ENCODE results near the gene MYOC. TPM values are rescaled to one million over a fixed set of nuclear protein-coding genes. Genes with fewer than 3 reads are reported as not detected.
"Not testable (repeated sequence)": the region's sequence is repeated elsewhere in the genome, so short reads cannot be mapped to it uniquely, and the experiment has no call there.

The MYOC gene
- total RNA-seq, 4 donors from 2014 or later = 12.9 to 43.4 (median 19.6) TPM

- Histone ChIP-seq H3K4me1 (peaks cover 4 to 5% of the 10 kb centered on the region in 2 donors), H3K36me3 (no peaks in the 10 kb centered on the region), H3K27ac (peak overlapping the region in 1 of 3 donors; percentile 6), H3K27me3 (no peaks in the 10 kb centered on the region), H3K9me3 (no peaks in the 10 kb centered on the region), H3K4me3 (replicated peaks in 1 of 3) (no peak overlapping the region)
- WGBS, 2 donors = 70 to 72% methylated on average over 10 of the region's 10 CpGs
- intact Hi-C loops (cut with DNase I) = no loop called here
- TF ChIP-seq, protein P1, sequence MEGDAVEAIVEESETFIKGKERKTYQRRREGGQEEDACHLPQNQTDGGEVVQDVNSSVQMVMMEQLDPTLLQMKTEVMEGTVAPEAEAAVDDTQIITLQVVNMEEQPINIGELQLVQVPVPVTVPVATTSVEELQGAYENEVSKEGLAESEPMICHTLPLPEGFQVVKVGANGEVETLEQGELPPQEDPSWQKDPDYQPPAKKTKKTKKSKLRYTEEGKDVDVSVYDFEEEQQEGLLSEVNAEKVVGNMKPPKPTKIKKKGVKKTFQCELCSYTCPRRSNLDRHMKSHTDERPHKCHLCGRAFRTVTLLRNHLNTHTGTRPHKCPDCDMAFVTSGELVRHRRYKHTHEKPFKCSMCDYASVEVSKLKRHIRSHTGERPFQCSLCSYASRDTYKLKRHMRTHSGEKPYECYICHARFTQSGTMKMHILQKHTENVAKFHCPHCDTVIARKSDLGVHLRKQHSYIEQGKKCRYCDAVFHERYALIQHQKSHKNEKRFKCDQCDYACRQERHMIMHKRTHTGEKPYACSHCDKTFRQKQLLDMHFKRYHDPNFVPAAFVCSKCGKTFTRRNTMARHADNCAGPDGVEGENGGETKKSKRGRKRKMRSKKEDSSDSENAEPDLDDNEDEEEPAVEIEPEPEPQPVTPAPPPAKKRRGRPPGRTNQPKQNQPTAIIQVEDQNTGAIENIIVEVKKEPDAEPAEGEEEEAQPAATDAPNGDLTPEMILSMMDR (IDR thresholded peaks at IDR 0.05) = no peak
- no peak for TF ChIP-seq POLR2A (IDR thresholded peaks at IDR 0.05)
- DNase-seq = no peak
Observed at GRCh38 chr1:171606402-171606941, 46.0 kb downstream of the MYOC start.

DNA sequence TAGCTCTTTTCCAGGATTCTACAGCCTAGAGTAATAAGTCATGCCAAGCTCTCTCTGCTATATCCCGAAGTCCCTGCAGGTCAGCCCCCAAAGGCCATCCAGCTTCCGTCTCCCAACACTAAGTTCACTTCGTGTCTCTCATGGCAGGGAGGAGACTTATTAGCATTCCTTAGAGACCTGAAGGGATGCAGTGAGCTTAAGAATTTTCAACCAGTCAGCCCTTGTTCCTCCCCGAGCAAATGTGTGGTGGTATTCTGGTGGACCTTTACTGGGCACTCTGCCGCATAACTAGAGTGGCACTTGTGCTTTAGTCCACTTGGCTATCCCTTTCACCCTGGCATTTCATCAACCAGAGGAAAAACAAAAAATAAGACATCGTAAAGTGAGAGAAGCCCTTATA, 49.4 kb downstream of the MYOC start:
- WGBS, 2 donors = 39 to 48% methylated on average over 6 of the region's 6 CpGs
- H3K4me3 ChIP-seq (replicated peaks in 1 of 3); H3K27ac ChIP-seq; intact Hi-C loops (cut with DNase I); H3K36me3 ChIP-seq; H3K27me3 ChIP-seq; H3K9me3 ChIP-seq; H3K4me1 ChIP-seq: not testable (repeated sequence)
- peak; percentile 71 to 76 for DNase-seq

DNA sequence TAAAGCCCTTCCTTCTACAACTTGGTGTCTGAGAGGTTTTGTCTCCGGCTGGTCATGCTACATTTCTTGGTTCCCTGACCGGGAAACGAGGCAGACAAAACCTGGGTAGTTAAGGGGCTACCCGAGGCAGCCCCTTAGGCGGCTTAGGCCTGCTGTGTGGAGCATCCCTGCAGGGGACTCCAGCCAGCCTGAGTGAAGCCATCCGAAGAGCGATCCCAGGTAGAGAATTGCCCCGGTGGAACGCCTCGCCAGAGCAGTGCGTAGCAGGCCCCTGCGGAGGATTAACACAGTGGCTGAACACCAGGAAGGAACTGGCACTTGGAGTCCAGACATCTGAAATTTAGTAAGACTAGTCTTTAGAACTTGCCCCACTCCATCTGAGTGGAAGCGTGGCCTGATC, 51.6 kb downstream of the MYOC start:
- Histone ChIP-seq H3K4me3 (replicated peaks in 1 of 3) (no peak overlapping the region), H3K9me3 (no peaks in the 10 kb centered on the region), H3K36me3 (no peaks in the 10 kb centered on the region), H3K4me1 (peaks cover 0 to 9% of the 10 kb centered on the region in 2 donors), H3K27me3 (no peaks in the 10 kb centered on the region), H3K27ac (no peak overlapping the region)
- intact Hi-C loops (cut with DNase I) = no loop called here
- DNase-seq = no peak
- TF ChIP-seq, protein P1 (IDR thresholded peaks at IDR 0.05) = no peak
- WGBS, 2 donors = 93 to 94% methylated on average over 12 to 13 of the region's 13 CpGs

DNA sequence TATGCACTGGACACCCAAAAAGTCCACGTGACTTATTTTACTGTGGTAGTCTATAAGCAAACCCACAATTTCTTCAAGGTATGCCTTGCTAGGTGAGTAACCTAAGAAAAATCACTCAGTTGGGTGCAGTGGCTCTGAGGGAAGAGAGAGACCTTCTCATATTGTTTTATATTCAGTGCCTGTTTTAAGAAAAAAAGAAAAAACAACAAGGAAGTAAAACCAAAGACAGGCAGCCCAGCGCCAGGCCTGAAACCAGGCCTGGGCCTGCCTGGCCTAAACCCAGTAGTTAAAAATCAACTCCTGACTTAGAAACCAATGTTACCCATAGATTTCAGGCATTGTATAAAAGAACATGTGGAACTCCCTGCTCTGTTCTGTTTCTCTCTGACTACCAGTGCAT, 52.2 kb downstream of the MYOC start:
- DNase-seq; H3K4me1 ChIP-seq; intact Hi-C loops (cut with DNase I); H3K9me3 ChIP-seq; H3K27me3 ChIP-seq; H3K4me3 ChIP-seq (replicated peaks in 1 of 3); H3K36me3 ChIP-seq; H3K27ac ChIP-seq: not testable (repeated sequence)
- 91 to 95% methylated on average over 2 of the region's 2 CpGs for WGBS, 2 donors

DNA sequence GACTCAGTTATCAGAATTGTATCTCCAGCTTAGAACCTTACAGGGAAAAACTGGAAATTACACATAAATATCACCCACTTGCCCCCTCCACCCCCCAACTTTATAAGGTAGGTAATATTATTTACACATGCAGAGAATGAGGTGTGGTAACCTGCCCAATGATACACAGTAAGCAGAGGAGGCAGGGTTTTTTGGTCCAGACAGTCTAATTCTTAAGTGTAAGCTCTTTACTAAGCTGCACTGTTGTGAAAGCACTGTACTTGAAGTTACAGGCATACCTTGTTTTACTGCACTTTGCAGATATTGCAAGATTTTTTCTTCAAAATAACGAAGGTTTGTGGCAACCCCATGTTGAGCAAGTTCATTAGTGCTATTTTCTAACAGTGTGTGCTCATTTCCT, 55.3 kb downstream of the MYOC start:
- Histone ChIP-seq H3K36me3 (peaks cover 3 to 5% of the 10 kb centered on the region in 2 donors), H3K27me3 (no peaks in the 10 kb centered on the region), H3K4me1 (peaks cover 0 to 5% of the 10 kb centered on the region in 2 donors), H3K4me3 (replicated peaks in 1 of 3) (no peak overlapping the region), H3K27ac (no peak overlapping the region), H3K9me3 (no peaks in the 10 kb centered on the region)
- no peak for TF ChIP-seq POLR2A (IDR thresholded peaks at IDR 0.05)
- TF ChIP-seq, protein P1 (IDR thresholded peaks at IDR 0.05) = no peak
- 17 to 18% methylated on average over 1 of the region's 1 CpG for WGBS, 2 donors
- intact Hi-C loops (cut with DNase I) = no loop called here
- no peak for DNase-seq

GRCh38 chr1:171596705-171597104, 55.8 kb downstream of the MYOC start:
- WGBS, 2 donors = 75 to 88% methylated on average over 2 of the region's 2 CpGs
- H3K4me1 ChIP-seq = peaks cover 0 to 5% of the 10 kb centered on the region in 2 donors
- intact Hi-C loops (cut with DNase I) = no loop called here

More at GRCh38 chr1:171596705-171597104, 55.8 kb downstream of the MYOC start:
- TF ChIP-seq POLR2A (IDR thresholded peaks at IDR 0.05) = no peak
- TF ChIP-seq, protein P1 (IDR thresholded peaks at IDR 0.05) = no peak
- H3K27ac ChIP-seq = no peak overlapping the region
- no peaks in the 10 kb centered on the region for H3K27me3 ChIP-seq
- H3K4me3 ChIP-seq (replicated peaks in 1 of 3) = no peak overlapping the region
- no peaks in the 10 kb centered on the region for H3K9me3 ChIP-seq
- peaks cover 4 to 10% of the 10 kb centered on the region in 2 donors for H3K36me3 ChIP-seq
- DNase-seq = no peak

Measured in thyroid gland (tissue), 4 donors.